GM18873 (cell line): Measurements from ENCODE around the gene MAP3K19.
"Not testable (repeated sequence)": the region's sequence is repeated elsewhere in the genome, so short reads cannot be mapped to it uniquely, and the experiment has no call there.

Experiments used
- ATAC-seq: cut with Tn5 transposase; IDR thresholded peaks from one replicate; pipeline ENCODE4 v1.9.1; 2021; ENCODE audit warnings: mild to moderate bottlenecking, moderate library complexity, moderate number of reproducible peaks; ENCODE audit not compliant: unreplicated experiment, low FRiP score

The MAP3K19 gene

DNA sequence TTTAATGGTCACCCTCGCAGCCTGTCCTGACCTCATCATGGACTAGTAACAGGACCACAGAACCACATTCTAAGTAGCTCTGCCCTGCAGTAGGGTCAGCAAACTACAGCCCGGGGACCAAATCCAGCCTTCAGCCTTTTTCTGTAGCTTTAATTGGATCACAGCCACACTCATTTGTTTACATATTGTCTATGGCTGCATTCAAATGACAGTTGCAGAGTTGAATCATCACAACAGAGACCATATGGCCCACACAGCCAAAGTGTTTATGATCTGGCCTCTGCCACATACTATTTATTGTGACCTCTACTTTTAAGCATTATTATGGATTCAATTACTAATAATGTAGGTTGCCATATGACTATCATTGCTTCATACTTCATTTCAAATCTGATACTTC lies 47.7 kb downstream of the MAP3K19 start:
- no peak for ATAC-seq

DNA sequence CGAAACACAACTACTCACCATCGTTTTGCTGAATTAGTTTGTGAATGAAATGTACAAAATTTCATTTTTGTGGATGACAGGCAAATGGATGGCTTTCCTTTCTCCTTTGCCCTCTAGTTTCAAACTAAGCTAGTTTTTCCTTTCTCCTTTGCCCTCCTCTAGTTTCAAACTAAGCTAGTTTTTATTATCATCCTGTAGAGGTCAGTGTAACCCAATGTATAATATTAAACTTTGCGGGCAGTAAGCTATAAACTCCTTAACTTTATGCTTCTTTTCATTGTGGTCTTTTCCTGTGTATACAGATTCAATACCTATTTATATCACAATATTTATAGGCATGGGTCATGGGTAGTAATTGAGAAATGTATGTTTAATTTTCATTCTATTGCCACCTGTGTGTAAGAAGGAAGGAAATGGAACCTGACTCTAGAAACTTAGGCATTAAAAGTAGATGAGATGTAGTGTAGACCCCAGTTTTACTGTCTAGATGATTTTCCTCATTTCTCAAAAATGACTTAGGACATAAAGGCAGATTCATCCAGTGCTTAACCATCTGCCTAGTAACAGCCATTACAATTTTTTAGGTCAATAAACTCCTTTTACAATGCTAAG lies 58.1 kb downstream of the MAP3K19 start:
- ATAC-seq, result no peak

DNA sequence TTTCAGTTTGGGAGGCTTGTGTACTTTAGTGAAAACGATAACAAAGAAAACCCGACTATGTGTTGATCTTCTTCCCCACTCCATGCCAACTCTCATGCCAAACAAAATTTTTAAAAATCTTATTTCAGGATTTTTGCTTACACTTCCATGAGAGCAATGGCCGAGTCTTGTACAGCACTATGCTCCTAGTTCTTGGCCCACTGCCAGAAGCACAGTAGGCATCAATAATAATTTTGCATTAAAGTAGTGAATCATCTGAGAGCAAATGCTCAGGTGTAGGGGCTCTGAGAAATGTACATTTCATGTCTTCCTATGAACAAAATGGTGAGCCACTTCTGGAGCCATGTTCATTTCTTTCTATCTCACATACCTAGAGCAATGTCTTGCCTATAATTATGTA lies 62.2 kb downstream of the MAP3K19 start:
- ATAC-seq, result no peak

DNA sequence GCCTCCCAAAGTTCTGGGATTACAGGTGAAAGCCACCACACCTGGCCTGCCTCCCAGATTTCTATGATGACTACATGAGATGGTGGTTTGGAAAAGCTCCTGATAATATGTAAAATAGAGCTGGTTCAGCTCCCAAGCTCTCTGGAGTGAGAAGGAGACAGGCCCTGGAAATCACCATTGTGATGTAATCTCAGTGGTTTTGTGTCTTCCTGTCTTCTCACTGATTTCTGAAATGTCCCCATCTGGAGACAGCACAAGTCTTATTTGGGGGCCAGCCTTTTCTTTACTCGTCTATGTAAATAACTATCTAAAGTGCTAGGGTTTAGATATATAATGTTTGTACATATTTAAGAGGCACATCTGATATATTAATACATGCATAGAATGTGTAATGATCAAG lies 64.6 kb downstream of the MAP3K19 start:
- ATAC-seq, result no peak

DNA sequence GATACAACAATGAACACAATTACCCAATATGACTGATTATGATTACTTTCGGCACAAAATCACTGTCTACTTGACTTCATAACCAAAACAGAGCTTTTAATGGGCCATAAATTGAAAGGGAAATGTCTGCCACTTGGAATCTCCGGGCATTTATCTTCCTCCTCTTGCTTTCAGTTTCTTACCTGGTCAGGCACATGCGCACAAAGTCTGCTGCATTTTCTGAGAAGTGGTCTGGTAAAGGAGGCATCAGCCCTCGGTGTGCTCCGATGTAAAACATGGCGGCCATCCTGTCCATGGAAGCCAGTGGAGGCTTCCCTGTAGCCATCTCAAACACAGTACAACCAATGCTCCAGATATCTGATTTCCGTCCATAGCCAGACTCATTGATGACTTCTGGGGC lies 66.6 kb downstream of the MAP3K19 start:
- ATAC-seq, result no peak

DNA sequence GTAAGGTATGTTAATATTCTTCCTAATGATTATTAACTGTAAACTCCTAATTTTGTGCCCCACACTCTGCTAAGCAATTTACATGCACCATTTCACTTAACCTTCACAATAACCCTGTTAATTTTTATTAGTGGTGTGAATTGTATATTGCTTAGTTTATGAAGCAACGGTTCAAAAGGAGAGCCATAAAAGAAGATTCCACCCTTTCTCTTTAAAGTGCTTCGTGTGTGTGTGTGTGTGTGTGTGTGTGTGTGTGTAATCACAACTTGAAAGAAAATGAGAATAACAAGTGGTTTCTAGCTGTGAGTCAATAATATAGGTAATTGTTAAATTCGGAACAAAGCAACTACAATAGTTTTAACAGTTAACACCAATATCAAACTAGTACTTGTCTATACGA lies 68.0 kb downstream of the MAP3K19 start:
- ATAC-seq, result no peak

DNA sequence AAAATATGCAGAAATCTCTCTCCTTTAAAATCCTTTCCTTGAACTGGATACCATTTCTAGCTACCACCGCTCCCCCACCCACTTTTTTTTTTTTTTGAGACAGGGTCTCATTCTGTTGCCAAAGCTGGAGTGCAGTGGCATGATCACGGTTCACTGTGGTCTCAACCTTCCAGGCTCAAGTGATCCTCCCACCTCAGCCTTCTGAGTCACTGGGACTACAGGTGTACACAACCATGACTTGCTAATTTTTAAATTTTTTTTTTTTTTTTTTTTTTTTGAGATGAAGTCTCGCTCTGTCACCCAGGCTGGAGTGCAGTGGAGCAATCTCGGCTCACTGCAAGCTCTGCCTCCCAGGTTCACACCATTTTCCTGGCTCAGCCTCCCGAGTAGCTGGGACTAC lies 70.1 kb downstream of the MAP3K19 start:
- not testable (repeated sequence) for ATAC-seq

DNA sequence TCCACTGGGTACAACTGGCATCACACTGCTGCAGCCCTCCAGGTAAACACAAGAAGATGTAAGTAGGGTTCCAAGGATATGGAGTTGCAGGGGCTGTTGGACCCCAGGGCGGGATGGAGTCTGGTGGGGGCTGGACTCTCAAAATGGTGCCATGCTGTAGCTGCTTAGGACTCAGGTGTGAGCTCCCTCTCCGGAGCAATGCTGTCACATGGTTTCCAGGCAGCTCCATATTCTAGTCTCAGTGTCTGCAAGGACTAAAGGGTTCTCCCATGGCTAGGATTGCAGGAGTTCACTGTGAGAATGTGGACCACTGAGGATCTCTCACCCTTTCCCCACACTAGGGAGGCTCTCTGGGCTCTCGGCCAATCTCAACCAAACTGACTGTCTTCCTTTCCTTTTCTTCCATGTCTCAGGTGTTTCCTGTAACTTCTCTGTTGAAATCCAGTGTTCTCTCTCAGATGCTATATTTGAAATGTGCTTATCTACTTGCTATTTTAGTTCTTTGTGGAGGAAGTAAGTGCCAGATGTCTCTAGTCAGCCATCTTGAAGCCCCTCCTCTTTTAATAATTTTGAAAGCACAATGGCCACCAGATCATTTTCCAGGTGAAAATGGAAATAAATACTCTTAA lies 71.1 kb downstream of the MAP3K19 start:
- no peak for ATAC-seq

DNA sequence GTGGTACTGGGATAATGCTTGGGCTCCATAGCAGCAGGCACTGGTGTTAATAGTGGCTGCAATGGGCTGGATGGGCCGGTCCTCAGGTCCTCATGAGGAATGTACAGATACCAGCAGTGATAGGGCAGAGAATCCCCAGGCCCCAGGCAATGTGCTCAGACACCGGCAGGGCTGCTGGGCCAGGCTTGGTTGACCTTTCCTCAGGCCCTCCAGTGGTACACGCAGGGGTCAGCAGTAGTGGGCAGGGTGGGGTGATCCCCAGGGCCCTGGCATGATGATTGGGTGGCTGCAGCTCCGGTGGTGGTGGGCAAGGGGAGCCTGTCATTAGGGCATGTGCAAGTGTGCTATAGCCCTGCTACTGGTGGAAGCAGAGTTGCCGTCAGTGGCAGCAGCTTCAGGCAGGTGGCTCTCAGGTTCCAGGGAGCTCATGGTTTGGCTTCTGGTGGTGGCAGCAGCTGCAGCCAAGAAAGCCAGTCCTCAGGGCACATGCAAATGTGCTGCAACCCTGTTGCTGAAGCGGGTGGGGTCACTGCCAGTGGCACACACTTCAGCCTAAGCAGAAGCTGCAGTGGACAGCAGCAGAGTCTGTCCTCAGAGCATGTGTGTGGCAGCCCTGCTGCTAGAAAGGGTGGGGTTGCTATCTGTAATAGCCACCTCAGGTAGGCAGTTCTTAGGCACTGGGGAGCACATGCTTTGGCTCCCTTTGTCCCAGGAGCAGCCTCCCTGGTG lies 71.8 kb downstream of the MAP3K19 start:
- ATAC-seq, result no peak

DNA sequence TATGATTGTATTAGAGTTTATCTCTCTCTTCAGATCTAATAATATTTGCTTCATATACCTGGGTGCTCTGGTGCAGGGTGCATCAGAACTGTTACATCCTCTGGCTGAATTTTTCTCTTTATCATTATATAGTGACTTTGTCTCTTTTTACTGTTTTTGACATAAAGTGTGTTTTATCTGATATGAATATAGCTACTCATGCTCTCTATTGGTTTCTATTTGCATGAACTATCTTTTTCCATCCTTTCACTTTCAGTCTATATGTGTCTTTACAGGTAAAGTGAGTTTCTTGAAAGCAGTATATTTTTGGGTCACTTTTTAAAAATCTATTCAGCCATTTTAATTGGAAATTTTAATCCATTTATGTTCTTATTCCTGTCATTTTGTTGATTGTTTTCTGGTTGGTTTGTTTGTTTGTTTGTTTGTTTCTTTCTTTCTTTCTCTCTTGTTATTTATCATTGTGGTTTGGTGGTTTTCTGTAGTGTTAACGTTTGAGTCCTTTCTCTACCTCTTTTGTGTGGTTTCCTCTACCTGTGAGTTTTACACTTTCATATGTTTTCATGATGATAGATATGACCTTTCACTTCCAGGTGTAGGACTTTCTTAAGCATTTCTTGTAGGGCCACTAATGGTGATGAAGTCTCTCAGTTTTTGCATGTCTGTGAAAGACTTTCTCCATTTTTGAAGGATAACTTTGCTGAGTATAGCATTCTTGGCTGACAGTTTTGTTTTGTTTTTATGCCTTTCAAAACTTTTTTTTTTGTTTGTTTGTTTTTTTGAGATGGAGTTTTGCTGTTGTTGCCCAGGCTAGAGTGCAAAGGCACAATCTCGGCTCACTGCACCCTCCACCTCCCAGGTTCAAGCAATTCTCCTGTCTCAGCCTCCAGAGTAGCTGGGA lies 73.8 kb downstream of the MAP3K19 start:
- ATAC-seq, result no peak

DNA sequence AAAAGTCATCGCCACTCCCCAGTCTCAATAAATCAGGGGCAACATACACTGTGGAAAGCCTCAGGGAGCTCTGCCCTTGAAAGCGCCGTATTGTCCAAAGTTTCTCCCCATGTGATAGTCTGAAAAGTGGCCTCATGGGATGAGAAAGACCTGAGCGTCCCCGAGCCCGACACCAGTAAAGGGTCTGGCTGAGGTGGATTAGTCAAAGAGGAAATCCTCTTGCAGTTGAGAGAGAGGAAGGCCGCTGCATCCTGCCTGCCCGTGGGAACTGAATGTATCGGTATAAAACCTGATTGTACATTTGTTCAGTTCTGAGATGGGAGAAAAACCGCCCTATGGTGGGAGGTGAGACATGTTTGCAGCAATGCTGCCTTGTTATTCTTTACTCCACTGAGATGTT lies 80.1 kb downstream of the MAP3K19 start:
- not testable (repeated sequence) for ATAC-seq

DNA sequence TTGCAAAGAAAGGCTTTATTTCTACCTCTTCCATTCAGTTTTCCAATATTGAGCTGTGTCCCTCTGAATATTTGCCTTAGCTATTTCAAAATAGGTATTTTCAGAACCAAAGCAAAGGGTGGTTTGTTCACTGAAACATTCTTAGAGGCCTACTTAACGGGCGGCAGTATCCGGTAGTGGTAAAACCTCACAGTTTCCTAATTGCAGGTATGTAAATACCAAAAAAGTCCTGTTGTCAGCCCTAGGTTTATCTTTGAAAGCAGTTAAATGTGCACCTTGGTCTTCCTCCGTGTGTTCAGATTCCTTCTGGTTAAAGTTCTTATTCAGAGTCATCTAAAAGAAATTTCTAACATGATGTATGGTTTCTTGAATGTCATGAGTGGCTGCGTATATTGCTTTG lies 89.8 kb downstream of the MAP3K19 start:
- no peak for ATAC-seq

DNA sequence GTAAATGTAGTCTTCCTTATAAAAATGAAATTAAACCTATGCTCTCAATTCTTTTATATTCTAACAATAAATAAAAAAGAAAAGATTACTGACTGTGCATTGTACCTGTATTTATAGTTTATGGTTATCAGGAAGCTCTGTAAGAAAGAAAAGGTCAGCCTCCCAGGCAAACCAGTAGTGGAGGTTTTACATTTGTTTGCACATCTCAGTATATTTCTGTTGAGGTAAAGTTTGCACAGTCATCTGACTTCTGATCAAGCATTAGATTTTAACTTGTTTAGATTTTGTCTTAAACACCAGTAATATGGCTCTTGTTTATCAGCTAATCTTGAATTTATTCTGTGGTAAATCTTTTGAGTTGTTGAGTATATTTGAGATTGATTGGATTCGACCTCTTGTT lies 91.5 kb downstream of the MAP3K19 start:
- ATAC-seq, result no peak

DNA sequence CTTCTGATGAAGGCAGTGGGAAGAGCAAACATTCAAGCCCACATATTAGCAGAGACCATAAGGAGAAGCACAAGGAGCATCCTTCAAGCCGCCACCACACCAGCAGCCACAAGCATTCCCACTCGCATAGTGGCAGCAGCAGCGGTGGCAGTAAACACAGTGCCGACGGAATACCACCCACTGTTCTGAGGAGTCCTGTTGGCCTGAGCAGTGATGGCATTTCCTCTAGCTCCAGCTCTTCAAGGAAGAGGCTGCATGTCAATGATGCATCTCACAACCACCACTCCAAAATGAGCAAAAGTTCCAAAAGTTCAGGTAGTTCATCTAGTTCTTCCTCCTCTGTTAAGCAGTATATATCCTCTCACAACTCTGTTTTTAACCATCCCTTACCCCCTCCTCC lies 93.2 kb downstream of the MAP3K19 start:
- ATAC-seq, result no peak

DNA sequence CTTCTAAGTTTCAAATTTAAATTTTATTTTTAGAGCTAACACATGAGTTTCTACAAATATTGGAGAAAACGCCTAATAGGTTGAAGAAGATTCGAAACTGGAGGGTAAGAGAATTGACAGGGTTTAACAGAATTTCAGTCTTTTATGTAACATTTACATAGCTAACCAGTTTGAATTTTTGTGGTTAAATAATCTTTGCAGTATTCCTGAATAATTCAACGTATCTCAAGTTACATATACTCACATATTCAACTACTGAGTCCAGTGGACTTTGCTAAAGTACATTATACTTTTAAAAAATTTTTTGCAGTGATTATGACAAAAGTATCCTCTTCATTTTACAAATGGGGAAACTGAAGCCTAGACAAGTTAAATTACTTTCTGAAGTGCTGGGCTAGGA lies 94.6 kb downstream of the MAP3K19 start:
- no peak for ATAC-seq

DNA sequence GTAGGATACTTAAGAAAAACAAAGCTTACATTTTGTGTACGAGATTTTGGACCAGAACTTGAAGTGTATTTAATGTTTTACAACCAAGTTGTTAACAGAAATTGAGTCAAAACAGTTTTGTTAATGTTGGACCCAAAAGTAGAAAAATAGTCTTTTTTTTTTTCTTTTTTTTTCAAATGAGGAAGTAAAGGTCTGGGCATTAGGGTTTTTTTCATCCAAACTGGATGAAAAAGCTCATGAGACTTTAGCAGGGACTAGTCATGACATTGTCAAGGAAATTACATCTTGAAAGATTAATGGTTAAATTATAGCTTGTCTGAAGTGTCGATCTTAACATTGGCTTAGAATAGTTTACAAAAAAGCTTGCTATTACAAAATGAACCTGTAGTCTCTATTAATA lies 96.4 kb downstream of the MAP3K19 start:
- ATAC-seq, result no peak

DNA sequence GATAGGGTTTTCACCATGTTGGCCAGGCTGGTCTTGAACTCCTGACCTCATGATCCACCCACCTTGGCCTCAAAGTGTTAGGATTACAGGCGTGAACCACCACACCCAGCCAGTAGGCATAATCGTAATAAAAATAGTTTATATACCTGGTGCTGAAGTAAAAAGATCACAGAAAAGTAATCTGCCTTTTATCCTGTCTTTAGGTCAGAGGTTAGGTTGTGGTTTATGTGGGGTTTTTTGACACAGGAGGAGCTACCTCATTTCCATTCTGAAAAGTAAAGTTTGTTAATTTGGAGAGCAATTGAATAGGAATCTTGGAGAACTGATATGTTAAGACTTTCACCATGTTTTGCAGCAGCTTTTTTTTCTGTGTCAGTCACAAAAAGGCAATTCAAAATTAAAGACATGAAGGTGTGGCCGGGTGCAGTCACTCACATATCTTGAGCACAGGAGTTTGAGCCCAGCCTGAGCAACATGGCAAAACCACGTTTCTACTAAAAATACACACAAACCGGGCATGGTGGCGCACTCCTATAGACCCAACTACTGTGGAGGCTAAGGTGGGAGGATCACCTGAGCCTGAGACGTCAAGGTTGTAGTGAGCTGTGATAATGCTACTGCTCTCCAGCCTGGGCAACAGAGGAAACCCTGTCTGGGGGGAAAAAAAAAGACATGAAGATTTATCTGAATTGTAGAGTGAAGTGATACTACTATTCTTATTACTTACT lies 97.1 kb downstream of the MAP3K19 start:
- no peak for ATAC-seq

DNA sequence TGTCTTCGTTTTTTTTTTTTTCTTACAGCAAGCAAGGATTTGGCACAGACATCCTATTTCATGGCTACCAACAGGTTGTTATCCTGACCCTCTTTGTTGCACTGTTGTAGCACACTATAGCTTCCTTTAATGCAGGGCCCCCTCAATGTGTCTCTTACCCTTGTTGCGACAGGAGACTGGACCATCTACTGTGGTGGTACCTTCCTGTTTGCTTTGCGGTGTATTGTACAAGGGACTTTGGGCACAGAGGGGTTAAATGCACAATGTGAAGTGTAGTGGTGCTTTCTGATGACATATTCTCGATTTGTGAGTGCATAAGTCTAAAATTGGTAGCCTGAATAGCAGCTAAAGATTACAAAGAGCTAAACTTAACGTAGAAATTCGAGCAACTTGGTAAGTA lies 101.2 kb downstream of the MAP3K19 start:
- no peak for ATAC-seq

DNA sequence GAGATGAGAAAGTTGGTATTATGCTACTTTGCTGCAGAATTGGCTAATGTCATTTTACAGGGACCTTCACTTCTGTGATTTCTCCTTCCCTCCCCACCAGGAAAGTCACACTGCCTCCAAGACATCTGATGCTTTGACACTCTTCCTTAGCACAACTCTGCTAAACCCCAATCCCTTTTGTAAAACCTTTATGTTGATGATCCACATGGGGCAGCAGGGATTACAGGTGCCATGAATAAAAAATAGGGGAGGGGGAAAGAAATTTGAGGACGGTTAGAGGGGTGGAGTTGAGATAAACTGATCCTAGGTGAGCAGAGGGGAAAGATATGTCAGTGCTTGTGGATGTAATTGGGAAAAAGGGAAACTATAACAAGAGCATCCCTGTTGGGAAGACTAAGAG lies 102.3 kb downstream of the MAP3K19 start:
- no peak for ATAC-seq

DNA sequence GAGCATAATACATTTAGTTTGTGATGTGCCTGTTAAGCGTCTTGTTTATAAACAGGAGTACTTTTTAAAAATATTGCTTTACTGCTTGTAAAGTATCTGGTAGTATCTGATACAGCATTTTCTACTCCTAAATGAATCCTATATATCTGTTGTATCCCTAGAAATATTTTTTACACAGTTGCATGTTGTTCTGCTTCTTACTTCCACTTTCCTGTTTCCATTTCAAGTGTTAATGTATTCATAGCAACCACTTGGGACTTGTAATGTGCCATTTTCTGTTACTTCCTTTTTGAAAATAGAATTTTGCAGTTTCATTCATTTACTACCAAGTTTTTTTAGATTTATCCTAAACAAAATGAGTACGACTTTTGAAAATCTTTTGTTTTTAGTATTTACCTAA lies 103.7 kb downstream of the MAP3K19 start:
- ATAC-seq, result peak; percentile 57
